Kidney (tissue), 14 donors: ENCODE data around the gene MPDZ. TPM values are rescaled to one million over a fixed set of nuclear protein-coding genes. Genes with fewer than 3 reads are reported as not detected.

Source experiments
- DNase-seq, 5 donors: peaks; one replicate each; pipeline ENCODE4 v3.0.0-alpha.2; 2013 to 2020
- FAIRE-seq: peaks from 2 replicates; lab custom pipeline; 2012; peaks lifted over from hg19 to GRCh38; lab: Jason Lieb, UNC
- H3K27ac ChIP-seq, 2 donors: one replicate each; pipeline ENCODE4 v1.7.0; 2013; ENCODE audit warnings: low read depth in 2 of 2, low read length in 2 of 2, inconsistent platforms in 1 of 2
- H3K27me3 ChIP-seq: one replicate; pipeline ENCODE4 v1.7.1; 2013; ENCODE audit warnings: low read length, inconsistent platforms; ENCODE audit not compliant: control insufficient read depth, insufficient read depth
- H3K36me3 ChIP-seq, 3 donors: one replicate each; pipeline versions ENCODE4 v1.7.0 to v1.7.1; 2013; ENCODE audit warnings: low read length in 3 of 3, control low read depth in 1 of 3, inconsistent platforms in 1 of 3; ENCODE audit not compliant: insufficient read depth in 3 of 3, control insufficient read depth in 2 of 3
- H3K4me1 ChIP-seq, 3 donors: one replicate each; pipeline versions ENCODE4 v1.7.0 to v1.7.1; 2013; ENCODE audit warnings: low read length in 3 of 3, inconsistent platforms in 1 of 3, low read depth in 1 of 3; ENCODE audit not compliant: control insufficient read depth in 2 of 3, insufficient read depth in 2 of 3
- H3K4me3 ChIP-seq, 3 donors: one replicate each; pipeline versions ENCODE4 v1.7.0 to v1.8.1; 2013; ENCODE audit warnings: low read length in 3 of 3, control low read depth in 1 of 3, inconsistent platforms in 1 of 3
- H3K9ac ChIP-seq, 3 donors: one replicate each; pipeline versions ENCODE4 v1.7.0 to v1.7.1; 2013; ENCODE audit warnings: low read length in 3 of 3, control low read depth in 1 of 3, inconsistent platforms in 1 of 3
- H3K9me3 ChIP-seq, 3 donors: one replicate each; pipeline versions ENCODE4 v1.7.0 to v1.7.1; 2013; ENCODE audit warnings: low read length in 3 of 3, control low read depth in 1 of 3, inconsistent platforms in 1 of 3; ENCODE audit not compliant: control insufficient read depth in 2 of 3, insufficient read depth in 1 of 3
- intact Hi-C: fragments of 100-400 bp; cut with DNase I; formaldehyde crosslinking; loops from one replicate; pipeline ENCODE4 v1.11.1; 2022
- polyA plus RNA-seq: library from polyadenylated mRNA; stranded (reverse); fragments of 350-450 nt; fragmentation: Illumina TruSeq; extraction: RNeasy Lipid Tissue Mini Kit (QIAGEN cat#74804); gene quantifications from one replicate; pipeline ENCODE4 v1.2.3, GENCODE V29; 2014; ENCODE audit warnings: low read depth, low replicate concordance; ENCODE audit not compliant: insufficient read depth
- total RNA-seq: library from RNA; stranded (reverse); fragmentation: NEBNext Ultra II Directional; extraction: Animal tissue kit (Norgen Biotek cat#: 25700); gene quantifications from one replicate; pipeline ENCODE4 v1.2.1, GENCODE V29; 2021
- TF ChIP-seq, protein P1 (sequence below): IDR thresholded peaks from 3 replicates; pipeline ENCODE4 v1.5.1; 2012; ENCODE audit warnings: mild to moderate bottlenecking, moderate library complexity, borderline replicate concordance; ENCODE audit not compliant: insufficient read depth; ENCODE audit errors: extremely low read depth
- donor health status: control.
- donor health status: control.
- donor health status: control.
- donor health status: control.
- donor health status: control.
- donor health status: DM: yes; HTN: yes; CAD: no.
- donor health status: Normal renal cell carcinoma (clear cell type).

MPDZ gene
- total and polyA plus RNA-seq, 2 donors from 2014 or later: 18.5 to 25.1 TPM

DNA sequence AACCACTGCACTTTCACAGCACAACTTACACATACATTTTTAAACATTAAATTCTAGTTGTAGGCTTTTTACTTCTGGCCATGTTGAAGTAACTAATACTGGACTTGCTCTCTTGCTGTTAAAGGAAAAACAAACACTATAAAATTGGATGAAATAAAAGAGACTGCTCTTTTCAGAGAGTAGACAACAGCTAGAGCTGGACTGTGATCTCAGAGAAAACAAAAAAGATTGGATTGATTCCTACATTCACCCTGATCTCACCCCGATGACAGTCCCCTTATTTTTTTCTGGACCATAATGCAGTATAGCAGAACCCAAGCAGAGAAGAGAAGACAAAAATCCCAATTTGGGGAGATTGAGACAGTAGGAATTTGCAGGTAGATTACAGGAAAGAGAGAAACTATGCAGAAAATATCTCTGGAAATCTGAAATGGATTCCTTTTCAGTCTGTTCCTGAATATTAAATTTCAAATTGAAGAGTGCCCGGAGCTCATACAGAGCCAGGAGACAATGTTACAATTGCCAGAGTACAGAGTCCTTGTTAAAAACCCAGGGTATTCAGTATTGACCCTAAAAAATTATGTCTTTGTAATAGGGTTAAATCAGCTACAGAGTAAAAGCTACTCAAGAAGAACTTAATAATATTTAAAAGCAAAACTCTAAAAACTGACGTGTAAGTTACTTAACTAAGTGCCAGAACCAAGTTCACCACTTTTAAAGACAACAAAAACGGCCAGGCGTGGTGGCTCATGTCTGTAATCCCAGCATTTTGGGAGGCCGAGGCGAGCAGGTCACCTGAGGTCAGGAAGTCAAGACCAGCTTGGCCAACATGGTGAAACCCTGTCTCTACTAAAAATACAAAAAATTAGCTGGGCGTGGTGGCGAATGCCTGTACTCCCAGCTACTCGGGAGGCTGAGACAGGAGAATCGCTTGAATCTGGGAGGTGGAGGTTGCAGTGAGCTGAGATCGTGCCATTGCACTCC, 208.6 kb downstream of the MPDZ start:
- Histone ChIP-seq H3K4me3 (no peak overlapping the region), H3K4me1 (no peaks in the 10 kb centered on the region), H3K9me3 (no peaks in the 10 kb centered on the region), H3K27me3 (no peaks in the 10 kb centered on the region), H3K36me3 (no peaks in the 10 kb centered on the region), H3K9ac (no peak overlapping the region), H3K27ac (no peak overlapping the region)
- DNase-seq (no peak), FAIRE-seq (no peak)
- intact Hi-C loops: no loop called here
- TF ChIP-seq, protein P1, sequence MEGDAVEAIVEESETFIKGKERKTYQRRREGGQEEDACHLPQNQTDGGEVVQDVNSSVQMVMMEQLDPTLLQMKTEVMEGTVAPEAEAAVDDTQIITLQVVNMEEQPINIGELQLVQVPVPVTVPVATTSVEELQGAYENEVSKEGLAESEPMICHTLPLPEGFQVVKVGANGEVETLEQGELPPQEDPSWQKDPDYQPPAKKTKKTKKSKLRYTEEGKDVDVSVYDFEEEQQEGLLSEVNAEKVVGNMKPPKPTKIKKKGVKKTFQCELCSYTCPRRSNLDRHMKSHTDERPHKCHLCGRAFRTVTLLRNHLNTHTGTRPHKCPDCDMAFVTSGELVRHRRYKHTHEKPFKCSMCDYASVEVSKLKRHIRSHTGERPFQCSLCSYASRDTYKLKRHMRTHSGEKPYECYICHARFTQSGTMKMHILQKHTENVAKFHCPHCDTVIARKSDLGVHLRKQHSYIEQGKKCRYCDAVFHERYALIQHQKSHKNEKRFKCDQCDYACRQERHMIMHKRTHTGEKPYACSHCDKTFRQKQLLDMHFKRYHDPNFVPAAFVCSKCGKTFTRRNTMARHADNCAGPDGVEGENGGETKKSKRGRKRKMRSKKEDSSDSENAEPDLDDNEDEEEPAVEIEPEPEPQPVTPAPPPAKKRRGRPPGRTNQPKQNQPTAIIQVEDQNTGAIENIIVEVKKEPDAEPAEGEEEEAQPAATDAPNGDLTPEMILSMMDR: no peak

DNA sequence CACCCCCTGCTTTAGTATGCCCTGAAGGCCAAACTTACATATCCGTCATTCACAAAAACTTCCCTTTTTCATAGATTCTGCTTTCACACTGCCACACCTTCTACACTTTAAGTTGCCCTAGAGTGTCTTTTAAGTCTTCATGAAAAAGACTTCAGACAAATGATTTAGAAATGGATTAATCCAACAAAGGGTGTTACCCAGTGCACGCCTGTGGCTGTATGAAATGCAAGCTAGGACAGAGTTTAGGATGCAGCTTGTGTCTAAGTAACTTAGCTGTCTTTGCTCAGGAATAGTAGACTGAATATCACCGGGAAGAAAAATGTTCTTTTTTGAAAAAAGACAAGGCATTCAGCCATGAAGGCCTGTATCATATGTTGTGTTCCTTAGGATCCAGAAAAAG, 210.0 kb downstream of the MPDZ start:
- FAIRE-seq: no peak
- Histone ChIP-seq H3K27ac (no peak overlapping the region), H3K4me1 (no peaks in the 10 kb centered on the region), H3K27me3 (no peaks in the 10 kb centered on the region), H3K9ac (no peak overlapping the region), H3K9me3 (no peaks in the 10 kb centered on the region), H3K36me3 (no peaks in the 10 kb centered on the region), H3K4me3 (no peak overlapping the region)
- TF ChIP-seq, protein P1: no peak
- no peak for DNase-seq
- intact Hi-C loops: no loop called here

GRCh38 chr9:13064676-13065075, 214.8 kb downstream of the MPDZ start:
- Histone ChIP-seq H3K27ac (no peak overlapping the region), H3K4me3 (no peak overlapping the region), H3K36me3 (no peaks in the 10 kb centered on the region), H3K27me3 (no peaks in the 10 kb centered on the region), H3K9me3 (no peaks in the 10 kb centered on the region), H3K9ac (no peak overlapping the region), H3K4me1 (no peaks in the 10 kb centered on the region)
- no peak for FAIRE-seq
- intact Hi-C loops: no loop called here
- DNase-seq: peak in 1 of 5 donors; percentile 35
- TF ChIP-seq, protein P1: no peak
